HG03103 (cell line): ENCODE data around the gene METRNL.
"Not testable (repeated sequence)": the region's sequence is repeated elsewhere in the genome, so short reads cannot be mapped to it uniquely, and the experiment has no call there.

Source experiments
- ATAC-seq: cut with Tn5 transposase; IDR thresholded peaks from one replicate; pipeline ENCODE4 v1.9.1; 2021; ENCODE audit warnings: low read depth; ENCODE audit not compliant: unreplicated experiment

Gene METRNL

GRCh38 chr17:83051396-83052240, 27.8 kb upstream of the METRNL start:
- ATAC-seq: peak; percentile 71

- ATAC-seq: no peak
Measured at GRCh38 chr17:83052241-83052564, 27.2 kb upstream of the METRNL start.

GRCh38 chr17:83053021-83053681, 26.3 kb upstream of the METRNL start:
- ATAC-seq: no peak

- ATAC-seq: no peak
Measured at GRCh38 chr17:83053739-83054451, 25.5 kb upstream of the METRNL start.

GRCh38 chr17:83054518-83055125, 24.8 kb upstream of the METRNL start:
- ATAC-seq: no peak

GRCh38 chr17:83055176-83055575, 24.2 kb upstream of the METRNL start:
- ATAC-seq: not testable (repeated sequence)

GRCh38 chr17:83055911-83056582, 23.4 kb upstream of the METRNL start:
- ATAC-seq: no peak

- ATAC-seq: no peak
Measured at GRCh38 chr17:83056583-83057396, 22.6 kb upstream of the METRNL start.

GRCh38 chr17:83057397-83057761, 22.0 kb upstream of the METRNL start:
- ATAC-seq: no peak

- no peak for ATAC-seq
Measured at GRCh38 chr17:83057793-83058265, 21.6 kb upstream of the METRNL start.

- no peak for ATAC-seq
Measured at GRCh38 chr17:83058266-83058798, 21.1 kb upstream of the METRNL start.

- no peak for ATAC-seq
Measured at GRCh38 chr17:83061586-83061985, 17.8 kb upstream of the METRNL start.

GRCh38 chr17:83062011-83062817, 17.2 kb upstream of the METRNL start:
- no peak for ATAC-seq

GRCh38 chr17:83062818-83063671, 16.4 kb upstream of the METRNL start:
- ATAC-seq: no peak

GRCh38 chr17:83064021-83064731, 15.2 kb upstream of the METRNL start:
- ATAC-seq: no peak

GRCh38 chr17:83064732-83065659, 14.4 kb upstream of the METRNL start:
- no peak for ATAC-seq
